Sciatic nerve (tissue), 2 donors: ENCODE measurements around the gene CDH2. TPM values are rescaled to one million over a fixed set of nuclear protein-coding genes. Genes with fewer than 3 reads are reported as not detected.

ENCODE experiments used
- ATAC-seq: fragments of 200-7000 bp; cut with Tn5 transposase; one replicate; pipeline ENCODE4 v1.9.1; 2020; ENCODE audit warnings: mild to moderate bottlenecking, moderate library complexity
- DNase-seq: peaks from one replicate; pipeline ENCODE4 v3.0.0-alpha.2; 2020; ENCODE audit warnings: low spot score
- intact Hi-C: fragments of 100-400 bp; cut with DNase I; formaldehyde crosslinking; loops from one replicate; pipeline ENCODE4 v1.14.2; 2022
- total RNA-seq: library from RNA; stranded (reverse); fragmentation: NEBNext Ultra II Directional; extraction: Animal tissue kit (Norgen Biotek cat#: 25700); gene quantifications from one replicate; pipeline ENCODE4 v1.2.1, GENCODE V29; 2021
- donor health status: DM: no; HTN: no; CAD: no.
- donor health status: DM: no; HTN: no; CAD: no.

Gene CDH2
- total RNA-seq, 1 donor from 2014 or later: 11.1 TPM

- DNase-seq: no peak
- intact Hi-C loops: no loop called here
- ATAC-seq: no peak
Measured at GRCh38 chr18:28108814-28109213, 68.1 kb downstream of the CDH2 start.

GRCh38 chr18:28108254-28108653, 68.7 kb downstream of the CDH2 start:
- no peak for DNase-seq
- intact Hi-C loops: no loop called here
- ATAC-seq: no peak

DNA sequence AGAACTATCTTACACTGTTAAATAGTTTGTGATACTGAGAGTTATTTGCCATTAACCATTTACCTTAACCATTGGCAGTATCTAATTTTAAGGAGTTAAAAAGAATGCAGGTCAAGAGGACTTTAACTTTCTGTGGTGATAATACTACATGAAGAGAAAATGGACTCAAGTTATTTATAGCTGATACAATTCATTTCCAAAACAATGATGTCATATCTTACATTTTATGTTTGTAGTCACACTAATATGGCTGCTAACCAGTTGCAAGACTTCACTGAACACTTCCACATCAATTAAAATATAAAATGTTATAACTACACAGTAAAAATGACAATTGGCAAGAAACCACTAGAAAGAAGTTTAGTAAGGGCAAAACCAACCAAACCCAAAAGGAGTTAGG, 77.7 kb downstream of the CDH2 start:
- ATAC-seq: no peak
- intact Hi-C loops: no loop called here
- no peak for DNase-seq

GRCh38 chr18:28095631-28096030, 81.3 kb downstream of the CDH2 start:
- DNase-seq (no peak), ATAC-seq (no peak)

DNA sequence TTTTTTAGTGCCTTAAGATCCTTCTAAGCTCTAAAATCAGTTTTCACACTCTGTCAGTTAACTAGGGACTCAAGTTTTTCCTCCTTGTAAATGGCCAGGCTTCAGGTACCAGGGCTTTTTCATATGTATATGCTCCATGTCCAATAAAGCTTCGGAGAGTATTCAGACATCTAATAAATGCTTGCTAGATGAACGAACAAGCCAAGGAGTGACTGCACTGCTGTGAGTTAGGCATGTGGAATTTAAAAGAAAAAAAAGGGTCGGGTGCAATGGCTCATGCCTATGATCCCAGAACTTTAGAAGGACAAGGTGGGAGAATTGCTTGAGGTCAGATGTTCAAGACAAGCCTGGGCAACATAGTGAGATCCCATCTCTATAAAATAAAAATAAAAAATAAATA, 81.9 kb downstream of the CDH2 start:
- intact Hi-C loops: no loop called here
- ATAC-seq (no peak), DNase-seq (no peak)

More at GRCh38 chr18:28095631-28096030, 81.3 kb downstream of the CDH2 start:
- intact Hi-C loops: no loop called here

DNA sequence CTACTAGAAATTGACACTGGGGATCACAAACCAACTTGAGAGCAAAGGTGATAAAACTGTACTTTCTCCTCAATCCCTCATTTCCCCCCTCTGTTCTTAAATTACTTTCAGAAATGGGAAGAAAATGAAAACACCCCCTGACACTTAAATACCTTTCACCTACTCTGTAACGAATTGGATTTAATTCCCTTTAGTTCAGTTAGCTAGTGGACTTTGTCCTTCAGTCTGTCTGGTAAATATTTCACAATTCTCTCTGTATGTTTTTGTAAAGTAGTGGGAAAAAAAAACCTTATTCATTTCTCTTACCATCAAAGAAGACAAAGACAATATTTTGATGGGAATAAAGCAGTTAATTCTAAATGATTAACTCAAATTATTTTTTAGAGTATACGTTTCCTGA, 85.7 kb downstream of the CDH2 start:
- ATAC-seq: no peak
- no peak for DNase-seq
- intact Hi-C loops: no loop called here

DNA sequence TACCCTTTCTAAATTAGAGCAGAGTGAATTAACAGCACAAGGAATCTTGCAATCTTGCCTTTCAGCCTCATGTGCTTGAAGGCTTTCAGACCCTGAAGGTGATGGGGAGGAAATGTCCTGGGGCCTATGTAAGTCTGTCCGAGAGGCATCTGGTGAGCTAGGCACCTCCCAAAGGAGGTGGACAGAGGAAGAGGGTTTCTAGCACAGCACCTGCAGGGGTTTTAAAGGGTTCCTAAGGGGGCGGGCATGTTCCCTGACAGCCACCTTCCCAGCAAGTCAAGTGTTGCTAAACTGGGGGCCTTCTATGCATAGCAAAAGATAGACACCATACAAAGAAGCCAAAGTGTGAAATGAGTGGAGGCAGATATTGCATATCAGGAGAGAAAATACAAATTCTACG, 88.5 kb downstream of the CDH2 start:
- ATAC-seq: no peak
- intact Hi-C loops: no loop called here

GRCh38 chr18:28086670-28087552, 90.0 kb downstream of the CDH2 start:
- intact Hi-C loops: no loop called here
- ATAC-seq: peak; percentile 87
- DNase-seq: no peak

More for the DNA sequence above, 88.5 kb downstream of the CDH2 start:
- no peak for DNase-seq

- intact Hi-C loops: no loop called here
- ATAC-seq (no peak), DNase-seq (no peak)
Measured at GRCh38 chr18:28081516-28081915, 95.4 kb downstream of the CDH2 start.

- intact Hi-C loops: no loop called here
- ATAC-seq (no peak), DNase-seq (no peak)
Measured at GRCh38 chr18:28080876-28081300, 96.0 kb downstream of the CDH2 start.

DNA sequence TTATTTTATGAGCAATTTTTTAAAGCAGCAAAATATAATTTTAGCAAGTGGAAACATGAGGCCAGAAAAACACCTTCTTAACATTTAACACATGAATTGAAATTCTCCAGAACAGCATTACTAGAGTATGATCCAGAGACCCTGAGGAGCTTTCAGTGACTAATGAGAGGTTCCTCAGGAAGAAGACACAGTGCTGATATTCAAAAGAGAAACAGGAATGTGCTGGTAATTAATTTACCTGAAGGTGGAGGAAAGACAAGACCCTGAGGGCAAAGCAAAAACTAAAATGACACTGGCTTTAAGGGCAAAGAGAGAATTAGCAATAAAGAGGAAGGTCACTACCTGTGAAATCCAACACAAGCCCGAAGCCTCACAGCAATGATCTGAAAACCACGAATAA, 97.0 kb downstream of the CDH2 start:
- ATAC-seq (no peak), DNase-seq (no peak)
- intact Hi-C loops: no loop called here

GRCh38 chr18:28078849-28079248, 98.1 kb downstream of the CDH2 start:
- intact Hi-C loops: no loop called here
- DNase-seq (no peak), ATAC-seq (no peak)

DNA sequence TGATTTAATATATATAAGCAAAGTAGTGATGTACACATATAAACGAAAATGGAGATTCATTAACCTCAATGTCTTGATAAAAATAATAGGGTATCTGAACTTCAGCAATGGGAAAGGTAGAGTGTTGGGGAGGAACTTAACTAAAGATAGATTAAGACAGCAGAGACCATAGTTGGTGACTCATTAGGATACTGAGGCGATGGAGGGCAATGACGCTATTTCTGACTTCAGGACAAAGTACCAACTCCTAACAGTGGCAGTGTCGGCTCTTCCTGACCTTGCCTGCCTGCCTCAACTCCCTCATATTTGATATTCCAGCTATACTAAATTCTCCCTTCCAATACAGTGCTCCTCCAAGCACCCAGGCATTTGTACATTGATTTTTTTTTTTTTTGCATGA, 98.6 kb downstream of the CDH2 start:
- DNase-seq: no peak
- no peak for ATAC-seq
- intact Hi-C loops: no loop called here

- no peak for DNase-seq
- no peak for ATAC-seq
Measured at GRCh38 chr18:28075501-28075900, 101.4 kb downstream of the CDH2 start.

DNA sequence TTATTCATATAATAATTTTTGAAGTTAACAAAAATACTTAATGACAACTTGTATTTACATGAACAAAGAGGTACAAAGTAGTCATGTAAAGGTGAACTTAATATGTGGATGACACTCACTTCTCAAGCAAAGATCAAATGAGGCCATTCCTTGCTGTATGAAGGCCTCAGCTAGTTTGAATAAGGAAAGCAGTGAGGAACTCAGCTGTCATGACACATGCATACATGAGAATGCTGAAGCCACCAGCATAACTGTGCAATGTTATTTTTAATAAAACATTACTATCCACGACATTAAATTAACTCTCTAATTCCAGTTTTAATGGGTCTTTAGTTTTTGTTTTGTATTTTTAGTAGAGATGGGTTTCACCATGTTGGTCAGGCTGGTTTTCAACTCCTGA, 102.9 kb downstream of the CDH2 start:
- ATAC-seq (no peak), DNase-seq (no peak)
- intact Hi-C loops: no loop called here

More at GRCh38 chr18:28075501-28075900, 101.4 kb downstream of the CDH2 start:
- intact Hi-C loops: no loop called here

DNA sequence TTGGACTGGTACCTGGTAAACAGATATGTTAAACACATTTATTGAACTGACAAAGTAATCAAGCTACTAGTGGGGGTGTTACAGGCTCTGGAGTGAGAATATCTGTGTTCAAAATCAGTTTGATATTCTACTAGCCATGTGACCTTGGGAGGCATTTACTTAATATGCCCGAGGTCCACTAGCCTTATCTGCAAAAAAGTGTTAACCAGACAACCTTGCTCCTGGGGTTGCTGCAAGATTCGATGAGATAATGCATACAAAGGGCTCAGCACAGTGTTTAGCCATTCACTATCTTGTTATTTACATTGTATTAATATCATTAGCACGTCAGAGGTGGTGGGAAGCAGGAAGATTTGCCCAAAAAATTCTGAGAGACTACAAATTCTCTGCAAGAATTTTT, 103.3 kb downstream of the CDH2 start:
- ATAC-seq (no peak), DNase-seq (no peak)
- intact Hi-C loops: no loop called here

DNA sequence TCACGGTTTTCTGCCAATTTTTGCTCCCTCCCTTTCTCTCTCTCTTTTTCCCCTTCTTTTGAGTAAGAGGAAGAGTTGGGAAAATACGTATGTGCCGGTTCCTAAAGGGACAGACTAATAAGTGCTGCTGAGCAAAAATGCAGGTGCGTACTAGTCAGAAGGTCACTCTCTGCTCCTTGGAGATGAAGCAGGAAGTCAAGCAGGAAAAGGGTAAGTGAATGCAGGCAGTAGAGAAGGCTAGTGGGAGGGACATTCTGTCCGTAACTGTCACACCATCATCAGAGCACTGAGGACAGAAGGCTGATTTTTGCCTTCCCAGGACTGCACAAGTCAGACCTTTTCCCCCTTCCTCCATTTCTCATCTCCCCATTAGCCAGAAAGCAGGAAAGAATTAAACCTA, 105.7 kb downstream of the CDH2 start:
- DNase-seq (no peak), ATAC-seq (no peak)
- intact Hi-C loops: no loop called here

DNA sequence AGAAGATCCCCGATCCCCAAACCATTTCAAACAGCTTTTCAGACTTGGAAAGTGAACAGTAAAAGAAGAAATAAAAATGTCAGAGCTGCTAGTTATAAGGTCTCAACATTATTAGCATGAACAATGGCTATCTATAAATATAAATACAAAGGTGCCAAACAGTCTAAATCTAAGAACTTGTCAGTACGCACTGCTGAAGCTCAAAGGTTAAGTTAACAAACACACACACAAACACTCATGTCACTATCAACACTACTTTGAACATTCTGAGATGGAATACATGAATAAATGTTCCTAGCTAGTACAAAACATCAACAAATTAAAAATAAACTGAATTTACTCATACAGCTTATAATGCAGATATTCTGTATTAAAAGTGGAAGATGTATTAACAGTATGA, 108.7 kb downstream of the CDH2 start:
- intact Hi-C loops: no loop called here
- ATAC-seq (no peak), DNase-seq (no peak)

GRCh38 chr18:28067346-28067745, 109.6 kb downstream of the CDH2 start:
- no peak for DNase-seq
- intact Hi-C loops: no loop called here
- ATAC-seq: no peak

- intact Hi-C loops: no loop called here
- DNase-seq: no peak
- ATAC-seq: no peak
Measured at GRCh38 chr18:28065793-28066186, 111.1 kb downstream of the CDH2 start.
